Measurements from ENCODE around the gene CARD18. TPM values are rescaled to one million over a fixed set of nuclear protein-coding genes. Genes with fewer than 3 reads are reported as not detected.

CARD18 gene
- total RNA-seq, 1 experiment from 2014 or later, result not detected

- H3K56ac ChIP-seq (ENCODE audit: insufficient read length, low read depth, low read length), result no peak overlapping the region
- H3K79me1 ChIP-seq (ENCODE audit: insufficient read depth, low read depth, low read length, poor library complexity, severe bottlenecking), result no peaks in the 10 kb centered on the region
- no peak overlapping the region for H3K4me2 ChIP-seq (ENCODE audit: insufficient read depth, insufficient read length, low read length)
- H3K27me3 ChIP-seq (ENCODE audit: insufficient read depth, low read length), result no peaks in the 10 kb centered on the region
- H3K36me3 Mint-ChIP-seq (ENCODE audit: insufficient read depth in 1 of 3, low read depth in 3 of 3), result peaks cover 0 to 6% (median 5%) of the 10 kb centered on the region in 3 experiments; a peak in 3 of 7 replicates
- no peak overlapping the region for H3K18ac ChIP-seq (ENCODE audit: insufficient read length, low read depth, low read length)
- no peak overlapping the region for H2BK20ac ChIP-seq (ENCODE audit: low read depth, low read length, poor library complexity, severe bottlenecking)
- DNase-seq, result no peak
- H3K27me3 Mint-ChIP-seq (ENCODE audit: low read depth), result no peaks in the 10 kb centered on the region
- H3K23me2 ChIP-seq (ENCODE audit: insufficient read length, low read depth, low read length, poor library complexity, severe bottlenecking), result no peaks in the 10 kb centered on the region
- H3K27ac ChIP-seq (ENCODE audit: insufficient read length, low read depth, low read length), result no peak overlapping the region
- H3K4me3 Mint-ChIP-seq, result no peak overlapping the region
- no peak overlapping the region for H3K4ac ChIP-seq (ENCODE audit: low read depth, low read length)
- H2BK15ac ChIP-seq (ENCODE audit: low read depth, low read length), result no peak overlapping the region
- no peak overlapping the region for H2BK120ac ChIP-seq (ENCODE audit: low read depth, low read length, poor library complexity, severe bottlenecking)
- no peaks in the 10 kb centered on the region for H4K20me1 ChIP-seq (ENCODE audit: control insufficient read depth, insufficient read depth, insufficient read length)
- no peak overlapping the region for H2BK5ac ChIP-seq (ENCODE audit: insufficient read length, low read length)
- no CpG with 5 or more reads among the region's 1 CpG for WGBS (ENCODE audit: extremely low coverage, insufficient read length, low lambda C conversion rate)
- H3K4me1 ChIP-seq (ENCODE audit: insufficient read depth, low read length), result no peaks in the 10 kb centered on the region
- H4K5ac ChIP-seq (ENCODE audit: insufficient read length, low read depth, low read length), result no peak overlapping the region
- peaks cover 5 to 6% of the 10 kb centered on the region in 2 experiments; a peak in 4 of 5 replicates for H3K9me3 Mint-ChIP-seq
- no peak overlapping the region for H2AK5ac ChIP-seq (ENCODE audit: insufficient read length, low read length)
- H3K9me3 ChIP-seq (ENCODE audit: control insufficient read depth, low read depth, low read length), result no peaks in the 10 kb centered on the region
- H3K9ac ChIP-seq (ENCODE audit: extremely low read depth, insufficient read length, low read length), result no peak overlapping the region
- no peak overlapping the region for H3K23ac ChIP-seq (ENCODE audit: insufficient read length, low read depth, low read length)
- TF ChIP-seq CTCF (conservative IDR thresholded peaks at IDR 0.05), result no peak
- no peak overlapping the region for H4K91ac ChIP-seq (ENCODE audit: insufficient read length, low read depth, low read length)
- H3K14ac ChIP-seq (ENCODE audit: insufficient read depth, low read length), result no peak overlapping the region
- H3T11ph ChIP-seq (ENCODE audit: low read length), result no peak overlapping the region
- no peak overlapping the region for H2AFZ ChIP-seq (ENCODE audit: low read length)
- H3K79me2 ChIP-seq (ENCODE audit: insufficient read depth, low read length), result no peaks in the 10 kb centered on the region
- no peak overlapping the region for H4K8ac ChIP-seq (replicated peaks; ENCODE audit: insufficient read length, low read depth, low read length)
- H2BK12ac ChIP-seq (ENCODE audit: insufficient read length, low read depth, low read length), result no peak overlapping the region
- no peaks in the 10 kb centered on the region for H3K4me1 Mint-ChIP-seq
- no peak overlapping the region for H3K27ac Mint-ChIP-seq
These were observed 2.3 kb downstream of the CARD18 start for GRCh38 chr11:105137286-105137685.

Data from H9 (cell line).